CD4-positive, alpha-beta T cell (primary cell): Measurements from ENCODE around the gene ANXA9. TPM values are rescaled to one million over a fixed set of nuclear protein-coding genes. Genes with fewer than 3 reads are reported as not detected.

ENCODE experiments used
- ATAC-seq: fragments of 200-7000 bp; cut with Tn5 transposase; one replicate; pipeline ENCODE4 v1.10.0; 2022; ENCODE audit warnings: mild to moderate bottlenecking; ENCODE audit not compliant: poor library complexity
- CTCF ChIA-PET: fragments of 350-600 bp; sonication (Branson Sonifier 250); formaldehyde crosslinking; loops from one replicate; lab custom pipeline; 2021; ENCODE audit warnings: antibody characterized with exemption, inconsistent platforms; lab: Charles Lee
- POLR2A ChIA-PET: fragments of 350-600 bp; sonication (Branson Sonifier 250); formaldehyde crosslinking; loops from one replicate; lab custom pipeline; 2021; ENCODE audit warnings: antibody characterized with exemption, inconsistent platforms; lab: Charles Lee
- DNase-seq, 14 experiments: peaks; one replicate each; pipeline ENCODE4 v3.0.0-alpha.2; 2013 to 2020; ENCODE audit warnings: mixed read lengths in 2 of 14
- H3K27ac ChIP-seq, 2 donors: one replicate each; pipeline versions ENCODE4 v1.5.1 to v1.7.0; 2013; ENCODE audit warnings: low read length in 2 of 2, low read depth in 1 of 2, mild to moderate bottlenecking in 1 of 2
- H3K27me3 ChIP-seq, 2 experiments: 1 replicate in 1 of 2; 2 replicates in 1 of 2; pipeline versions ENCODE4 v1.6.1 to v1.7.0; 2013; ENCODE audit warnings: low read length in 2 of 2, control low read depth in 1 of 2, mild to moderate bottlenecking in 1 of 2, moderate library complexity in 1 of 2; ENCODE audit not compliant: insufficient read depth in 2 of 2, control insufficient read depth in 1 of 2
- H3K36me3 ChIP-seq: one replicate; pipeline ENCODE4 v1.6.1; 2013; ENCODE audit warnings: low read length, control low read depth; ENCODE audit not compliant: insufficient read depth
- H3K4me1 ChIP-seq: one replicate; pipeline ENCODE4 v1.6.1; 2013; ENCODE audit warnings: low read length, control low read depth; ENCODE audit not compliant: insufficient read depth
- H3K4me3 ChIP-seq: one replicate; pipeline ENCODE4 v1.5.1; 2013; ENCODE audit warnings: mild to moderate bottlenecking, low read length, moderate library complexity
- H3K9me3 ChIP-seq, 2 experiments: 1 replicate in 1 of 2; 2 replicates in 1 of 2; pipeline versions ENCODE4 v1.6.1 to v1.7.0; 2013; ENCODE audit warnings: low read length in 2 of 2, mild to moderate bottlenecking in 2 of 2, control low read depth in 1 of 2, moderate library complexity in 1 of 2; ENCODE audit not compliant: control insufficient read depth in 1 of 2, insufficient read depth in 1 of 2
- H3K27ac Mint-ChIP-seq: one replicate; pipeline ENCODE4 v1.8.0; 2020; ENCODE audit warnings: mixed read lengths
- H3K27me3 Mint-ChIP-seq: one replicate; pipeline ENCODE4 v1.8.0; 2021; ENCODE audit warnings: mixed read lengths
- H3K36me3 Mint-ChIP-seq: one replicate; pipeline ENCODE4 v1.8.0; 2021; ENCODE audit warnings: low read depth, mixed read lengths
- H3K4me1 Mint-ChIP-seq: one replicate; pipeline ENCODE4 v1.8.0; 2021; ENCODE audit warnings: low read depth, mixed read lengths
- H3K4me3 Mint-ChIP-seq: one replicate; pipeline ENCODE4 v1.8.0; 2020; ENCODE audit warnings: mild to moderate bottlenecking, mixed read lengths
- H3K9me3 Mint-ChIP-seq: one replicate; pipeline ENCODE4 v1.8.0; 2020; ENCODE audit warnings: mixed read lengths
- CTCF ChIP-seq: fragments of 200-600 bp; IDR thresholded peaks from one replicate; pipeline ENCODE4 v1.8.0; 2022; ENCODE audit warnings: antibody characterized with exemption, mild to moderate bottlenecking
- intact Hi-C, 2 experiments: fragments of 100-400 bp; cut with DNase I in 1 of 2; cut with micrococcal nuclease in 1 of 2; formaldehyde crosslinking; loops; one replicate each; pipeline versions ENCODE4 v1.15.1 to v1.9.0; 2023 to 2025; cut with DNase I, micrococcal nuclease
- total RNA-seq, 174 experiments: library from RNA in 2 of 174; stranded (reverse) in 2 of 174; gene quantifications; one replicate each; pipeline ENCODE4 v1.2.3 and lab custom pipeline; 2021 to 2026

Gene ANXA9
- total RNA-seq, 2 experiments from 2014 or later: not detected

DNA sequence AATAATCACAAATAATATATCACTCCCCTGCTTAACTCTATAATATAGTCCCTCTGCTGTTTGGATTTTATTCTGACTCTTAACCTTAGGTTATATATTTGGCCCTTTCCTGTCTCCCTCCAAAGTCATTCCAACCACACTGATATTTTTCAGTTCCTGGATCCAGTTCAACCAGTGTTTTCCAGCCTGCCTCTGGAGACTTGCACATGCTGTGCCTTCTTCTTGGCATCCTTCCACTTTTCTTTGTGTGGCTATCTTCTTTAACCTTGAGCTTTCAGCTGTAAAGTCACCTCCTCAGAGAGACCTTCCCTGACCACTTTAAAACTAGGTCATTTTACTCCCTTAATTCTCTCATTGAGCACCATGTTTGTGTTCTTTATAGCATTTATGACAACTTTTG, 26.8 kb upstream of the ANXA9 start:
- Mint-ChIP-seq H3K4me3 (no peak overlapping the region), H3K4me1 (no peaks in the 10 kb centered on the region), H3K27me3 (no peaks in the 10 kb centered on the region), H3K36me3 (peaks cover 82% of the 10 kb centered on the region), H3K9me3 (no peaks in the 10 kb centered on the region), H3K27ac (peak overlapping the region; percentile 42)
- no peak for TF ChIP-seq CTCF
- Histone ChIP-seq H3K9me3 (no peaks in the 10 kb centered on the region), H3K36me3 (peaks cover 61% of the 10 kb centered on the region), H3K27me3 (no peaks in the 10 kb centered on the region), H3K4me3 (no peak overlapping the region), H3K27ac (no peak overlapping the region), H3K4me1 (no peaks in the 10 kb centered on the region)
- CTCF ChIA-PET: no interaction called here
- no peak for DNase-seq
- no peak for ATAC-seq
- POLR2A ChIA-PET: no interaction called here
- intact Hi-C loops: no loop called here

DNA sequence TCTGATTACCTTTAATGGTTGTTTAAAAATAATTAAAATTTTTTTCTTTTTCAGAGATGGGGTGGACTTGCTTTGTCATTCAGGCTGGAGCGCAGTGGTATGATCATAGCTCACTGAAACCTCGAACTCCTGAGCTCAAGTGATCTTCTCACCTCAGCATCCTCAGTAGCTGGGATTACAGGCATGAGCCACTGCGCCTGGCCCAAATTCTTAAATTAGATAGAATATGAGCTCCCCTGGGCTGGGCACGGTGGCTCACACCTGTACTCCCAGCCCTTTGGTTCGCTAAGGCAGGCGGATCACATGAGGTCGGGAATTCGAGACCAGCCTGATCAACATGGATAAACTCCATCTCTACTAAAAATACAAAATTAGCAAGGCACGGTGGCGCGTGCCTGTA, 24.4 kb upstream of the ANXA9 start:
- H3K4me1 Mint-ChIP-seq: no peaks in the 10 kb centered on the region
- CTCF ChIA-PET: interaction anchor here (1.4 kb wide), 1 partner anchor 41 kb away, joined by 3 read pairs; no protein-coding TSS in a partner anchor
- Histone ChIP-seq H3K36me3 (peaks cover 66% of the 10 kb centered on the region), H3K4me1 (no peaks in the 10 kb centered on the region), H3K4me3 (no peak overlapping the region), H3K27ac (no peak overlapping the region), H3K9me3 (no peaks in the 10 kb centered on the region), H3K27me3 (no peaks in the 10 kb centered on the region)
- no peak overlapping the region for H3K27ac Mint-ChIP-seq
- peaks cover 82% of the 10 kb centered on the region for H3K36me3 Mint-ChIP-seq
- H3K4me3 Mint-ChIP-seq: no peak overlapping the region
- ATAC-seq: no peak
- POLR2A ChIA-PET: interaction anchor here (1.6 kb wide), 1 partner anchor 16 kb away, joined by 9 read pairs; the partner anchor contains the start of gene CERS2
- intact Hi-C loops: no loop called here
- DNase-seq: no peak
- TF ChIP-seq CTCF: no peak
- H3K9me3 Mint-ChIP-seq: no peaks in the 10 kb centered on the region
- H3K27me3 Mint-ChIP-seq: no peaks in the 10 kb centered on the region

- no peak for TF ChIP-seq CTCF
These were observed 21.4 kb upstream of the ANXA9 start for GRCh38 chr1:150960646-150961045.

More at GRCh38 chr1:150960646-150961045, 21.4 kb upstream of the ANXA9 start:
- intact Hi-C loops: no loop called here
- no peaks in the 10 kb centered on the region for H3K9me3 ChIP-seq
- Mint-ChIP-seq H3K36me3 (peaks cover 89% of the 10 kb centered on the region), H3K27me3 (no peaks in the 10 kb centered on the region), H3K4me3 (no peak overlapping the region), H3K27ac (no peak overlapping the region), H3K4me1 (no peaks in the 10 kb centered on the region), H3K9me3 (no peaks in the 10 kb centered on the region)
- ChIA-PET CTCF (interaction anchor here (1.1 kb wide), 1 partner anchor 9 kb away, joined by 3 read pairs; no protein-coding TSS in a partner anchor), POLR2A (no interaction called here)
- H3K4me1 ChIP-seq: no peaks in the 10 kb centered on the region
- no peak overlapping the region for H3K27ac ChIP-seq
- no peak for DNase-seq
- no peak overlapping the region for H3K4me3 ChIP-seq
- no peak for ATAC-seq
- H3K36me3 ChIP-seq: peaks cover 63% of the 10 kb centered on the region
- H3K27me3 ChIP-seq: no peaks in the 10 kb centered on the region
